Measurements from ENCODE around the gene CRIP3. TPM values are rescaled to one million over a fixed set of nuclear protein-coding genes. Genes with fewer than 3 reads are reported as not detected.

Gene CRIP3
- total and polyA plus RNA-seq, 2 of the 8 experiments (the other 6 are each of a cell fraction or from before 2014, with no cell fraction given): 34.0 to 46.3 TPM

- TF ChIP-seq ATF3 (IDR thresholded peaks at IDR 0.05; ENCODE audit: insufficient read depth, low read depth, low read length) (no peak), RAD21 (IDR thresholded peaks at IDR 0.05 in 1 of 2, conservative IDR thresholded peaks at IDR 0.05 in 1 of 2; ENCODE audit: low read depth in 2 of 2, low read length in 2 of 2) (no peak), SIN3A (conservative IDR thresholded peaks at IDR 0.05 in 1 of 2, IDR thresholded peaks at IDR 0.05 in 1 of 2; ENCODE audit: low read depth in 1 of 2, low read length in 2 of 2) (no peak), KDM4A (IDR thresholded peaks at IDR 0.05; ENCODE audit: low read depth, low read length, severe bottlenecking) (no peak), NANOG (IDR thresholded peaks at IDR 0.05; ENCODE audit: insufficient read depth, low read depth, low read length, poor library complexity, severe bottlenecking) (no peak), POU5F1 (IDR thresholded peaks at IDR 0.05; ENCODE audit: low read depth, low read length) (no peak), TAF7 (optimal IDR thresholded peaks at IDR 0.05; ENCODE audit: borderline replicate concordance, low read depth, low read length) (no peak), YY1 (IDR thresholded peaks at IDR 0.05; ENCODE audit: low read depth, low read length) (no peak), CREB1 (IDR thresholded peaks at IDR 0.05) (no peak), SIX5 (IDR thresholded peaks at IDR 0.05; ENCODE audit: low read depth, low read length) (no peak), E2F6 (IDR thresholded peaks at IDR 0.05) (no peak), NRF1 (IDR thresholded peaks at IDR 0.05; ENCODE audit: low read depth, low read length) (no peak)
Measured at GRCh38 chr6:43274127-43274915, 34.3 kb downstream of the CRIP3 start (continued).
